Embryonic facial prominence (tissue), 1 donor: ENCODE measurements around the gene SRP68.
A peak's percentile ranks its signal among the peaks of the same experiment; 100 is the strongest.

ENCODE experiments used
- DNase-seq: peaks from one replicate; pipeline ENCODE4 v3.0.0-alpha.2; 2016; ENCODE audit errors: extremely low spot score

The SRP68 gene

GRCh38 chr17:76018340-76018680 lies 54.0 kb downstream of the SRP68 start:
- no peak for DNase-seq

GRCh38 chr17:76017481-76018339 lies 54.6 kb downstream of the SRP68 start:
- DNase-seq, result no peak

GRCh38 chr17:76014925-76015261 lies 57.4 kb downstream of the SRP68 start:
- DNase-seq, result no peak

- peak; percentile 42 for DNase-seq
Measured at GRCh38 chr17:76014100-76014924, 58.0 kb downstream of the SRP68 start.

GRCh38 chr17:76013377-76013932 lies 58.9 kb downstream of the SRP68 start:
- DNase-seq, result no peak

- no peak for DNase-seq
Measured at GRCh38 chr17:76011951-76012350, 60.4 kb downstream of the SRP68 start.

- DNase-seq, result no peak
Measured at GRCh38 chr17:76009969-76010661, 62.2 kb downstream of the SRP68 start.

GRCh38 chr17:76009447-76009846 lies 62.9 kb downstream of the SRP68 start:
- no peak for DNase-seq

- no peak for DNase-seq
Measured at GRCh38 chr17:76008630-76009425, 63.5 kb downstream of the SRP68 start.

- DNase-seq, result no peak
Measured at GRCh38 chr17:76008208-76008607, 64.1 kb downstream of the SRP68 start.

GRCh38 chr17:76007850-76008165 lies 64.5 kb downstream of the SRP68 start:
- DNase-seq, result no peak

GRCh38 chr17:76007131-76007849 lies 65.0 kb downstream of the SRP68 start:
- DNase-seq, result no peak

GRCh38 chr17:76005263-76006149 lies 66.8 kb downstream of the SRP68 start:
- DNase-seq, result no peak

- DNase-seq, result no peak
Measured at GRCh38 chr17:76004750-76005262, 67.5 kb downstream of the SRP68 start.

GRCh38 chr17:76003915-76004314 lies 68.4 kb downstream of the SRP68 start:
- no peak for DNase-seq

- no peak for DNase-seq
Measured at GRCh38 chr17:76002100-76002499, 70.2 kb downstream of the SRP68 start.

- DNase-seq, result no peak
Measured at GRCh38 chr17:76000755-76001521, 71.4 kb downstream of the SRP68 start, which contains the start of gene CDK3. Gene CDK3, plus strand, starts transcription at chr17:76000855. Its CDS starts 571 bp downstream, at chr17:76001426.

- DNase-seq, result no peak
Measured at GRCh38 chr17:76000016-76000754, 72.1 kb downstream of the SRP68 start.
